Neuronal stem cell (in vitro differentiated cells): ENCODE data around the gene MKLN1.

Experiments used
- DNase-seq: peaks from one replicate; pipeline ENCODE4 v3.0.0-alpha.2; 2013; ENCODE audit warnings: low spot score
- H2AFZ ChIP-seq: one replicate; pipeline ENCODE4 v1.6.1; 2013; ENCODE audit warnings: mild to moderate bottlenecking, low read length, inconsistent platforms
- H2AK5ac ChIP-seq: 2 replicates; pipeline ENCODE4 v1.6.1; 2013; ENCODE audit warnings: low read depth, mild to moderate bottlenecking, inconsistent platforms, low read length, moderate library complexity, mixed read lengths
- H2BK120ac ChIP-seq: 2 replicates; pipeline ENCODE4 v1.6.1; 2013; ENCODE audit warnings: low read depth, mild to moderate bottlenecking, inconsistent platforms, low read length, moderate library complexity, mixed read lengths
- H2BK12ac ChIP-seq: one replicate; pipeline ENCODE4 v1.6.1; 2013; ENCODE audit warnings: low read length, inconsistent platforms
- H2BK15ac ChIP-seq: 2 replicates; pipeline ENCODE4 v1.6.1; 2013; ENCODE audit warnings: mild to moderate bottlenecking, low read length, inconsistent platforms, mixed read lengths
- H2BK5ac ChIP-seq: one replicate; pipeline ENCODE4 v1.6.1; 2013; ENCODE audit warnings: inconsistent platforms, mild to moderate bottlenecking, low read length, moderate library complexity
- H3K14ac ChIP-seq: one replicate; pipeline ENCODE4 v1.6.1; 2013; ENCODE audit warnings: low read length, inconsistent platforms
- H3K18ac ChIP-seq: 2 replicates; pipeline ENCODE4 v1.6.1; 2013; ENCODE audit warnings: low read length, inconsistent platforms
- H3K23ac ChIP-seq: 2 replicates; pipeline ENCODE4 v1.6.1; 2013; ENCODE audit warnings: low read depth, mild to moderate bottlenecking, mixed read lengths, low read length, inconsistent platforms; ENCODE audit not compliant: poor library complexity
- H3K27ac ChIP-seq: replicated peaks from 3 replicates; pipeline ENCODE4 v1.5.1; 2013; ENCODE audit warnings: low read length, inconsistent platforms
- H3K27me3 ChIP-seq, 3 experiments: 2 replicates each; pipeline ENCODE4 v1.6.1; 2013; ENCODE audit warnings: low read length in 3 of 3, mild to moderate bottlenecking in 2 of 3, inconsistent platforms in 1 of 3, low read depth in 1 of 3, mixed read lengths in 1 of 3, moderate library complexity in 1 of 3; ENCODE audit not compliant: control insufficient read depth in 3 of 3, insufficient read depth in 3 of 3
- H3K36me3 ChIP-seq, 2 donors: replicated peaks in 1 of 2; 2 replicates each; pipeline ENCODE4 v1.6.1; 2013; ENCODE audit warnings: low read length in 2 of 2; ENCODE audit not compliant: control insufficient read depth in 2 of 2, insufficient read depth in 2 of 2
- H3K4ac ChIP-seq: 2 replicates; pipeline ENCODE4 v1.6.1; 2013; ENCODE audit warnings: inconsistent platforms, mild to moderate bottlenecking, low read length, moderate library complexity
- H3K4me1 ChIP-seq, 2 donors: 1 replicate in 1 of 2; 2 replicates in 1 of 2; pipeline ENCODE4 v1.6.1; 2013; ENCODE audit warnings: low read length in 2 of 2, low read depth in 1 of 2; ENCODE audit not compliant: control insufficient read depth in 2 of 2, insufficient read depth in 1 of 2
- H3K4me2 ChIP-seq: one replicate; pipeline ENCODE4 v1.6.1; 2013; ENCODE audit warnings: mild to moderate bottlenecking, low read length, inconsistent platforms; ENCODE audit not compliant: insufficient read depth, poor library complexity, severe bottlenecking
- H3K4me3 ChIP-seq, 2 donors: 2 replicates each; pipeline ENCODE4 v1.5.1; 2013; ENCODE audit warnings: low read length in 2 of 2, mild to moderate bottlenecking in 2 of 2, inconsistent platforms in 1 of 2, moderate library complexity in 1 of 2
- H3K79me1 ChIP-seq: one replicate; pipeline ENCODE4 v1.6.1; 2013; ENCODE audit warnings: low read depth, mild to moderate bottlenecking, inconsistent platforms, low read length, moderate library complexity
- H3K9ac ChIP-seq: one replicate; pipeline ENCODE4 v1.6.1; 2013; ENCODE audit warnings: mild to moderate bottlenecking, low read depth, low read length, inconsistent platforms; ENCODE audit not compliant: poor library complexity
- H3K9me3 ChIP-seq, 2 donors: replicated peaks in 1 of 2; 2 replicates each; pipeline versions ENCODE3 to v1.6.1; 2013; ENCODE audit warnings: low read length in 2 of 2, mild to moderate bottlenecking in 2 of 2, inconsistent platforms in 1 of 2, low read depth in 1 of 2, mixed read lengths in 1 of 2, moderate library complexity in 1 of 2; ENCODE audit not compliant: control insufficient read depth in 2 of 2, insufficient read depth in 1 of 2
- H4K8ac ChIP-seq: one replicate; pipeline ENCODE4 v1.6.1; 2013; ENCODE audit warnings: low read depth, mild to moderate bottlenecking, inconsistent platforms, low read length, moderate library complexity
- H4K91ac ChIP-seq: one replicate; pipeline ENCODE4 v1.6.1; 2013; ENCODE audit warnings: low read length, low read depth, mild to moderate bottlenecking, inconsistent platforms; ENCODE audit not compliant: poor library complexity
- WGBS, 2 donors: extraction: QIAGEN DNeasy Blood & Tissue Kit; methylation state at CpG; one replicate each; pipeline ENCODE4 v1.1.7; 2013; ENCODE audit warnings: missing lambda C conversion rate in 2 of 2, mixed read lengths in 1 of 2; ENCODE audit not compliant: insufficient read length in 2 of 2, insufficient replicate concordance in 1 of 2; ENCODE audit errors: extremely low coverage in 2 of 2; 5-methylcytosine and 5-hydroxymethylcytosine counted together

MKLN1 gene

GRCh38 chr7:131364767-131365344 lies 37.2 kb downstream of the MKLN1 start:
- Histone ChIP-seq H4K8ac (no peak overlapping the region), H3K4ac (no peak overlapping the region), H3K27me3 (no peaks in the 10 kb centered on the region), H3K4me1 (no peaks in the 10 kb centered on the region), H3K9ac (no peak overlapping the region), H3K36me3 (no peaks in the 10 kb centered on the region), H2AK5ac (no peak overlapping the region), H3K79me1 (no peaks in the 10 kb centered on the region), H3K27ac (no peak overlapping the region), H3K4me3 (no peak overlapping the region), H2AFZ (no peak overlapping the region), H3K9me3 (peaks cover 0 to 29% of the 10 kb centered on the region in 2 donors), H2BK15ac (no peak overlapping the region), H2BK120ac (no peak overlapping the region), H3K23ac (no peak overlapping the region), H3K18ac (no peak overlapping the region), H2BK12ac (no peak overlapping the region), H3K14ac (no peak overlapping the region), H4K91ac (no peak overlapping the region), H3K4me2 (no peak overlapping the region), H2BK5ac (no peak overlapping the region)
- WGBS, 2 donors, result no CpG with 5 or more reads among the region's 4 CpGs
- DNase-seq, result no peak

GRCh38 chr7:131365838-131366237 lies 38.2 kb downstream of the MKLN1 start:
- H2BK12ac ChIP-seq, result no peak overlapping the region
- H3K9ac ChIP-seq, result no peak overlapping the region
- H3K4me3 ChIP-seq, result no peak overlapping the region
- no peak overlapping the region for H4K8ac ChIP-seq
- no peak overlapping the region for H3K4ac ChIP-seq
- H2AFZ ChIP-seq, result no peak overlapping the region
- H3K18ac ChIP-seq, result no peak overlapping the region
- no peak overlapping the region for H3K27ac ChIP-seq
- H3K4me1 ChIP-seq, result peaks cover 0 to 3% of the 10 kb centered on the region in 2 donors
- H2BK5ac ChIP-seq, result no peak overlapping the region
- H2BK120ac ChIP-seq, result no peak overlapping the region
- H3K14ac ChIP-seq, result no peak overlapping the region
- H3K4me2 ChIP-seq, result no peak overlapping the region
- no peak overlapping the region for H4K91ac ChIP-seq
- no CpG with 5 or more reads among the region's 3 CpGs for WGBS, 2 donors
- no peak overlapping the region for H2BK15ac ChIP-seq
- no peak overlapping the region for H3K23ac ChIP-seq
- no peaks in the 10 kb centered on the region for H3K36me3 ChIP-seq
- H3K27me3 ChIP-seq, result no peaks in the 10 kb centered on the region
- DNase-seq, result no peak
- peaks cover 0 to 19% of the 10 kb centered on the region in 2 donors for H3K9me3 ChIP-seq
- H2AK5ac ChIP-seq, result no peak overlapping the region
- H3K79me1 ChIP-seq, result no peaks in the 10 kb centered on the region

- no peak for DNase-seq
- Histone ChIP-seq H3K27me3 (no peaks in the 10 kb centered on the region), H2BK12ac (no peak overlapping the region), H2AFZ (no peak overlapping the region), H4K8ac (no peak overlapping the region), H3K4me1 (peaks cover 0 to 3% of the 10 kb centered on the region in 2 donors), H2BK5ac (no peak overlapping the region), H3K79me1 (no peaks in the 10 kb centered on the region), H3K18ac (no peak overlapping the region), H3K14ac (no peak overlapping the region), H2BK15ac (no peak overlapping the region), H2BK120ac (no peak overlapping the region), H3K4ac (no peak overlapping the region), H4K91ac (no peak overlapping the region), H3K4me2 (no peak overlapping the region), H3K36me3 (no peaks in the 10 kb centered on the region), H3K23ac (no peak overlapping the region), H3K4me3 (no peak overlapping the region), H3K9ac (no peak overlapping the region), H3K9me3 (peaks cover 0 to 12% of the 10 kb centered on the region in 2 donors), H3K27ac (no peak overlapping the region), H2AK5ac (no peak overlapping the region)
Measured at GRCh38 chr7:131369354-131369753, 41.7 kb downstream of the MKLN1 start.

- no peak overlapping the region for H3K23ac ChIP-seq
- no peak overlapping the region for H3K27ac ChIP-seq
- H3K4me2 ChIP-seq, result no peak overlapping the region
- H3K36me3 ChIP-seq, result no peaks in the 10 kb centered on the region
- H4K8ac ChIP-seq, result no peak overlapping the region
- H2AK5ac ChIP-seq, result no peak overlapping the region
- H2AFZ ChIP-seq, result no peak overlapping the region
- peaks cover 0 to 3% of the 10 kb centered on the region in 2 donors for H3K4me1 ChIP-seq
- H3K27me3 ChIP-seq, result no peaks in the 10 kb centered on the region
- peaks cover 0 to 5% of the 10 kb centered on the region in 2 donors for H3K9me3 ChIP-seq
- no peak overlapping the region for H2BK120ac ChIP-seq
- no peak for DNase-seq
- no peak overlapping the region for H3K18ac ChIP-seq
- no CpG with 5 or more reads among the region's 1 CpG for WGBS, 2 donors
- H2BK5ac ChIP-seq, result no peak overlapping the region
- no peaks in the 10 kb centered on the region for H3K79me1 ChIP-seq
- no peak overlapping the region for H2BK12ac ChIP-seq
- H4K91ac ChIP-seq, result no peak overlapping the region
- no peak overlapping the region for H3K4me3 ChIP-seq
- no peak overlapping the region for H2BK15ac ChIP-seq
- no peak overlapping the region for H3K4ac ChIP-seq
- no peak overlapping the region for H3K14ac ChIP-seq
- H3K9ac ChIP-seq, result no peak overlapping the region
Measured at GRCh38 chr7:131370523-131370968, 42.9 kb downstream of the MKLN1 start.
